Keratinocyte (primary cell): Measurements from ENCODE around the gene IL1RL2. TPM values are rescaled to one million over a fixed set of nuclear protein-coding genes. Genes with fewer than 3 reads are reported as not detected.

Experiments used
- DNase-seq: peaks from one replicate; pipeline ENCODE4 v3.0.0-alpha.2; 2011; ENCODE audit warnings: low read depth, missing footprints, low spot score
- FAIRE-seq: peaks from 2 replicates; lab custom pipeline; 2011; peaks lifted over from hg19 to GRCh38; lab: Jason Lieb, UNC
- H2AFZ ChIP-seq: 2 replicates; pipeline ENCODE4 v1.6.0; 2012; ENCODE audit warnings: low read length, control low read depth, inconsistent platforms; ENCODE audit not compliant: control insufficient read depth
- H3K27ac ChIP-seq: 2 replicates; pipeline ENCODE4 v1.5.1; 2011; ENCODE audit warnings: low read length; ENCODE audit not compliant: control insufficient read depth, insufficient read depth
- H3K27me3 ChIP-seq: 3 replicates; pipeline ENCODE4 v1.6.0; 2011; ENCODE audit warnings: low read length; ENCODE audit not compliant: control insufficient read depth, insufficient read depth; ENCODE audit errors: extremely low read depth
- H3K36me3 ChIP-seq, 2 experiments: 2 replicates in 1 of 2; 3 replicates in 1 of 2; pipeline ENCODE4 v1.5.1; 2011; ENCODE audit warnings: low read length in 2 of 2, mild to moderate bottlenecking in 1 of 2; ENCODE audit not compliant: control insufficient read depth in 2 of 2, insufficient read depth in 2 of 2; ENCODE audit errors: extremely low read depth in 1 of 2
- H3K4me1 ChIP-seq: 3 replicates; pipeline ENCODE4 v1.5.1; 2011; ENCODE audit warnings: low read length; ENCODE audit not compliant: control insufficient read depth, insufficient read depth; ENCODE audit errors: extremely low read depth
- H3K4me2 ChIP-seq: 3 replicates; pipeline ENCODE4 v1.6.0; 2011; ENCODE audit warnings: low read depth, low read length; ENCODE audit not compliant: control insufficient read depth, insufficient read depth; ENCODE audit errors: extremely low read depth
- H3K4me3 ChIP-seq, 3 experiments: fragments of 200-600 bp in 1 of 3; sonication (generic) in 1 of 3; 2 replicates in 2 of 3; 3 replicates in 1 of 3; pipeline ENCODE4 v1.5.1; 2011 to 2016; ENCODE audit warnings: low read length in 3 of 3, mild to moderate bottlenecking in 3 of 3, control low read depth in 2 of 3, inconsistent platforms in 1 of 3, low read depth in 1 of 3, mixed read lengths in 1 of 3, mixed run types in 1 of 3, moderate library complexity in 1 of 3; ENCODE audit not compliant: control insufficient read depth in 2 of 3, insufficient read depth in 2 of 3; ENCODE audit errors: extremely low read depth in 1 of 3
- H3K79me2 ChIP-seq: 2 replicates; pipeline ENCODE4 v1.6.0; 2012; ENCODE audit warnings: low read length; ENCODE audit not compliant: control insufficient read depth, insufficient read depth
- H3K9ac ChIP-seq: 3 replicates; pipeline ENCODE4 v1.6.0; 2011; ENCODE audit warnings: low read length; ENCODE audit not compliant: control insufficient read depth, insufficient read depth; ENCODE audit errors: extremely low read depth
- H3K9me1 ChIP-seq: 3 replicates; pipeline ENCODE4 v1.6.0; 2011; ENCODE audit warnings: low read length; ENCODE audit not compliant: control insufficient read depth, insufficient read depth; ENCODE audit errors: extremely low read depth
- H3K9me3 ChIP-seq: 2 replicates; pipeline ENCODE4 v1.5.1; 2012; ENCODE audit warnings: low read depth, low read length; ENCODE audit not compliant: control insufficient read depth
- H4K20me1 ChIP-seq: 3 replicates; pipeline ENCODE4 v1.6.0; 2011; ENCODE audit warnings: low read length; ENCODE audit not compliant: control insufficient read depth, insufficient read depth; ENCODE audit errors: extremely low read depth
- EZH2 ChIP-seq: IDR thresholded peaks from one replicate; pipeline ENCODE4 v1.6.1; 2012; ENCODE audit warnings: inconsistent platforms, mild to moderate bottlenecking, low read length, moderate library complexity
- dilution Hi-C: fragments of 300-500 bp; cut with MboI; formaldehyde crosslinking; loops from one replicate; pipeline ENCODE4 v1.7.0; 2020; ENCODE audit warnings: low sequenced_read_pairs; ENCODE audit not compliant: extremely low pct_ligation_motif_present
- polyA plus RNA-seq, 5 experiments: library from polyadenylated mRNA; depleted of rRNA in 3 of 5; stranded (reverse) in 3 of 5; stranded (forward) in 1 of 5; unstranded in 1 of 5; fragments of >200 nt; gene quantifications; 1 replicate in 1 of 5; 2 replicates in 3 of 5; 3 replicates in 1 of 5; pipeline versions ENCODE4 v1.2.1 to v1.2.3, GENCODE V29; 2011 to 2012; ENCODE audit warnings: missing spikeins in 2 of 5, low read depth in 1 of 5, low replicate concordance in 1 of 5
- TF ChIP-seq, protein P1 (sequence below), 3 experiments: IDR thresholded peaks in 1 of 3; conservative IDR thresholded peaks in 1 of 3; optimal IDR thresholded peaks in 1 of 3; 2 replicates in 2 of 3; 3 replicates in 1 of 3; pipeline versions ENCODE3 to v1.5.1; 2011; ENCODE audit warnings: low read length in 3 of 3, mild to moderate bottlenecking in 3 of 3, moderate library complexity in 2 of 3, control low read depth in 1 of 3, inconsistent platforms in 1 of 3; ENCODE audit not compliant: insufficient read depth in 2 of 3; ENCODE audit errors: extremely low read depth in 1 of 3

IL1RL2 gene
- polyA plus RNA-seq, 1 donor (not counting 4 experiments of a cell fraction or from before 2014, with no cell fraction given) = 1.5 TPM

DNA sequence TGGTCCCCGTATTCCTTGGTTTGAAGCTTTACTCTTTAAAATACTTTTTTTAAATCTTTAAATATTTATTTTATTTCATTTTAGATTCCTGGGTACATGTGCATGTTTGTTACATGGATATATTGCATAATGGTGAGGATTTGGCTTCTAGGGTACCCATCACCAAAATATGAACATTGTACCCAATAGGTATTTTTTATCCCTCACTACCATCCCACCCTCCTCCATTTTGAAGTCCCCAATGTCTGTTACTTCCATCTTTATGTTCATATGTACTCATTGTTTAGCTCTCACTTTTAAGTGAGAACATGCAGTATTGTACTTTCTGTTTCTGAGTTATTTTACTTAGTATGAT lies 65.0 kb downstream of the IL1RL2 start:
- H3K4me2 ChIP-seq = peak overlapping the region; percentile 65
- H3K4me3 ChIP-seq = no peak overlapping the region
- no peaks in the 10 kb centered on the region for H3K27me3 ChIP-seq
- no peak overlapping the region for H2AFZ ChIP-seq
- no peak for FAIRE-seq
- H3K27ac ChIP-seq = no peak overlapping the region
- no peaks in the 10 kb centered on the region for H4K20me1 ChIP-seq
- H3K36me3 ChIP-seq = no peaks in the 10 kb centered on the region
- no peaks in the 10 kb centered on the region for H3K9me3 ChIP-seq
- no peaks in the 10 kb centered on the region for H3K79me2 ChIP-seq
- dilution Hi-C loops = no loop called here
- DNase-seq = no peak
- no peak for TF ChIP-seq EZH2
- TF ChIP-seq, protein P1, sequence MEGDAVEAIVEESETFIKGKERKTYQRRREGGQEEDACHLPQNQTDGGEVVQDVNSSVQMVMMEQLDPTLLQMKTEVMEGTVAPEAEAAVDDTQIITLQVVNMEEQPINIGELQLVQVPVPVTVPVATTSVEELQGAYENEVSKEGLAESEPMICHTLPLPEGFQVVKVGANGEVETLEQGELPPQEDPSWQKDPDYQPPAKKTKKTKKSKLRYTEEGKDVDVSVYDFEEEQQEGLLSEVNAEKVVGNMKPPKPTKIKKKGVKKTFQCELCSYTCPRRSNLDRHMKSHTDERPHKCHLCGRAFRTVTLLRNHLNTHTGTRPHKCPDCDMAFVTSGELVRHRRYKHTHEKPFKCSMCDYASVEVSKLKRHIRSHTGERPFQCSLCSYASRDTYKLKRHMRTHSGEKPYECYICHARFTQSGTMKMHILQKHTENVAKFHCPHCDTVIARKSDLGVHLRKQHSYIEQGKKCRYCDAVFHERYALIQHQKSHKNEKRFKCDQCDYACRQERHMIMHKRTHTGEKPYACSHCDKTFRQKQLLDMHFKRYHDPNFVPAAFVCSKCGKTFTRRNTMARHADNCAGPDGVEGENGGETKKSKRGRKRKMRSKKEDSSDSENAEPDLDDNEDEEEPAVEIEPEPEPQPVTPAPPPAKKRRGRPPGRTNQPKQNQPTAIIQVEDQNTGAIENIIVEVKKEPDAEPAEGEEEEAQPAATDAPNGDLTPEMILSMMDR (optimal IDR thresholded peaks at IDR 0.05 in 1 of 3, IDR thresholded peaks at IDR 0.05 in 1 of 3, conservative IDR thresholded peaks at IDR 0.05 in 1 of 3; ENCODE audit: extremely low read depth in 1 of 3, insufficient read depth in 2 of 3, low read length in 3 of 3) = no peak
- H3K9ac ChIP-seq = no peak overlapping the region
- H3K9me1 ChIP-seq = no peaks in the 10 kb centered on the region
- H3K4me1 ChIP-seq = peaks cover 14% of the 10 kb centered on the region

DNA sequence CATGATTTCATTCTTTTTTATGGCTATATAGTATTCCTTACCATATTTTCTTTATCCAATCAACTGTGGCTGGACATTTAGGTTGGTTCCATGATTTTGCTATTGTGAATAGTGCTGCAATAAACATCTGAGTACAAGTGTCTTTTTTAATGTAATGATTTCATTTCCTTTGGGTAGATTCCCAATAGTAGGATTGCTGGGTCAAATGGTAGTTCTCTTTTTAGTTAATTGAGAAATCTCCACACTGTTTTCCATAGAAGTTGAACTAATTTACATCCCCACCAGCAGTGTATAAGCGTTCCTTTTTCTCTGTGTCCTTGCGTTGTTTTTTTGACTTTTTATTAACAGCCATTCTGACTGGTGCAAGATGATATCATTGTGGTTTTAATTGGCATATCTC lies 65.4 kb downstream of the IL1RL2 start:
- Histone ChIP-seq H3K4me1 (peaks cover 14% of the 10 kb centered on the region), H3K9ac (no peak overlapping the region), H3K27ac (no peak overlapping the region), H4K20me1 (no peaks in the 10 kb centered on the region), H3K79me2 (no peaks in the 10 kb centered on the region), H3K36me3 (no peaks in the 10 kb centered on the region), H3K9me3 (no peaks in the 10 kb centered on the region), H2AFZ (no peak overlapping the region), H3K27me3 (no peaks in the 10 kb centered on the region), H3K4me3 (no peak overlapping the region), H3K9me1 (no peaks in the 10 kb centered on the region), H3K4me2 (no peak overlapping the region)
- dilution Hi-C loops = no loop called here
- DNase-seq (no peak), FAIRE-seq (no peak)
- TF ChIP-seq EZH2 = no peak
- TF ChIP-seq, protein P1 (optimal IDR thresholded peaks at IDR 0.05 in 1 of 3, IDR thresholded peaks at IDR 0.05 in 1 of 3, conservative IDR thresholded peaks at IDR 0.05 in 1 of 3; ENCODE audit: extremely low read depth in 1 of 3, insufficient read depth in 2 of 3, low read length in 3 of 3) = no peak
